Thymus (tissue), 11 donors: ENCODE data around the gene SUSD2. TPM values are rescaled to one million over a fixed set of nuclear protein-coding genes. Genes with fewer than 3 reads are reported as not detected.
"Not testable (repeated sequence)": the region's sequence is repeated elsewhere in the genome, so short reads cannot be mapped to it uniquely, and the experiment has no call there.

Source experiments
- DNase-seq, 9 donors: peaks; one replicate each; pipeline ENCODE4 v3.0.0-alpha.2; 2013; ENCODE audit warnings: low spot score in 9 of 9, low read depth in 6 of 9, missing footprints in 1 of 9
- H3K27ac ChIP-seq, 2 donors: one replicate each; pipeline ENCODE4 v1.5.1; 2013; ENCODE audit warnings: control low read depth in 1 of 2, low read depth in 1 of 2, low read length in 1 of 2, mild to moderate bottlenecking in 1 of 2, moderate library complexity in 1 of 2
- H3K27me3 ChIP-seq, 2 donors: one replicate each; pipeline ENCODE4 v1.5.1; 2013; ENCODE audit warnings: low read length in 1 of 2; ENCODE audit not compliant: control insufficient read depth in 2 of 2, insufficient read depth in 1 of 2
- H3K36me3 ChIP-seq, 2 donors: one replicate each; pipeline ENCODE4 v1.5.1; 2013; ENCODE audit warnings: low read length in 1 of 2, mild to moderate bottlenecking in 1 of 2, moderate library complexity in 1 of 2; ENCODE audit not compliant: control insufficient read depth in 2 of 2, insufficient read depth in 2 of 2
- H3K4me1 ChIP-seq, 2 donors: one replicate each; pipeline ENCODE4 v1.5.1; 2013; ENCODE audit warnings: low read length in 2 of 2; ENCODE audit not compliant: control insufficient read depth in 2 of 2, insufficient read depth in 2 of 2
- H3K4me3 ChIP-seq, 2 donors: one replicate each; pipeline ENCODE4 v1.5.1; 2013; ENCODE audit warnings: low read length in 2 of 2, control low read depth in 1 of 2, mild to moderate bottlenecking in 1 of 2
- H3K9me3 ChIP-seq, 2 donors: one replicate each; pipeline ENCODE4 v1.5.1; 2013; ENCODE audit warnings: low read length in 1 of 2, mild to moderate bottlenecking in 1 of 2; ENCODE audit not compliant: control insufficient read depth in 2 of 2, insufficient read depth in 1 of 2
- WGBS: extraction: QIAGEN DNeasy Blood & Tissue Kit; methylation state at CpG from one replicate; pipeline ENCODE4 v1.1.7; 2013; 5-methylcytosine and 5-hydroxymethylcytosine counted together
- polyA plus RNA-seq: library from polyadenylated mRNA; stranded (reverse); fragments of 200-250 nt; gene quantifications from one replicate; pipeline ENCODE4 v1.2.3, GENCODE V29; 2013
- total RNA-seq: library from RNA; stranded (reverse); fragments of 120-200 nt; gene quantifications from one replicate; pipeline ENCODE4 v1.2.4, GENCODE V29; 2013
- donor health status: healthy.

Gene SUSD2
- total and polyA plus RNA-seq, 2 donors: 0.33 to 4.1 TPM

DNA sequence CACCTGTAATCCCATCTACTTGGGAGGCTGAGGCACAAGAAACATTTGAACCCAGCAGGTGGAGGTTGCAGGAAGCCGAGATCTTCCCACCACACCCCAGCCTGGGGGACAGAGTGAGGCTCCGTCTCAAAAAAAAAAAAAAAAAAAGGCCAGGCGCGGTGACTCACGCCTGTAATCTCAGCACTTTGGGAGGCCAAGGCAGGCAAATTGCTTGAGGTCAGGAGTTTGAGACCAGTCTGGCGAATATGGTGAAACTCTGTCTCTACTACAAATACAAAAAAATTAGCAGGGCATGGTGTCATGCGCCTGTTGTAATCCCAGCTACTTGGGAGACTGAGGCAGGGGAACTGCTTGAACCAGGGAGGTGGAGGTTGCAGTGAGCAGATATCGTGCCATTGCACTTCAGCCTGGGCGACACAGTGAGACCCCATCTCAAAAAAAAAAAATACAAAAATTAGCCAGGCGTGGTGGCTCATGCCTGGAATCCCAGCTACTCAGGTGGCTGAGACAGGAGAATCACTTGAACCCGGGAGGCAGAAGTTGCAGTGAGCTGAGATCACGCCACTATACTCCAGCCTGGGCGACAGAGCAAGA, 56.9 kb downstream of the SUSD2 start:
- not testable (repeated sequence) for H3K27me3 ChIP-seq, H3K36me3 ChIP-seq, H3K9me3 ChIP-seq, DNase-seq, H3K27ac ChIP-seq, H3K4me3 ChIP-seq
- 97% methylated on average over 13 of the region's 13 CpGs for WGBS
- peaks cover 12 to 15% of the 10 kb centered on the region in 2 donors for H3K4me1 ChIP-seq

Other genes starting within 250 kb of the SUSD2 start
- 1.1 TPM for gene GSTT2B, start 220.3 kb upstream of the SUSD2 start, total RNA-seq
- gene GSTT2B, start 220.3 kb upstream of the SUSD2 start, polyA plus RNA-seq: 12.8 TPM
- gene DDTL, start 214.6 kb upstream of the SUSD2 start, total RNA-seq: 1.3 TPM
- gene DDTL, start 214.6 kb upstream of the SUSD2 start, polyA plus RNA-seq: 3.1 TPM
- gene DDT, start 207.0 kb upstream of the SUSD2 start, total RNA-seq: 95.7 TPM
- gene DDT, start 207.0 kb upstream of the SUSD2 start, polyA plus RNA-seq: 111 TPM
- gene GSTT2, start 201.4 kb upstream of the SUSD2 start, total RNA-seq: not detected
- gene GSTT2, start 201.4 kb upstream of the SUSD2 start, polyA plus RNA-seq: 3.3 TPM
- not detected for gene GSTT4, start 176.0 kb upstream of the SUSD2 start, total RNA-seq
- gene GSTT4, start 176.0 kb upstream of the SUSD2 start, polyA plus RNA-seq: not detected
- gene CABIN1, start 170.2 kb upstream of the SUSD2 start, total RNA-seq: 34.3 TPM
- 59.7 TPM for gene CABIN1, start 170.2 kb upstream of the SUSD2 start, polyA plus RNA-seq
- 3.2 TPM for gene GGT5, start 63.6 kb downstream of the SUSD2 start, total RNA-seq
- 24.6 TPM for gene GGT5, start 63.6 kb downstream of the SUSD2 start, polyA plus RNA-seq
- 20.5 TPM for gene SPECC1L, start 89.3 kb downstream of the SUSD2 start, total RNA-seq
- gene SPECC1L, start 89.3 kb downstream of the SUSD2 start, polyA plus RNA-seq: 11.6 TPM
- gene ADORA2A, start 246.1 kb downstream of the SUSD2 start, total RNA-seq: 77.4 TPM
- gene ADORA2A, start 246.1 kb downstream of the SUSD2 start, polyA plus RNA-seq: 21.8 TPM